Breast epithelium (tissue), 4 donors: ENCODE data around the gene SLC10A2. TPM values are rescaled to one million over a fixed set of nuclear protein-coding genes. Genes with fewer than 3 reads are reported as not detected.
"Not testable (repeated sequence)": the region's sequence is repeated elsewhere in the genome, so short reads cannot be mapped to it uniquely, and the experiment has no call there.

ENCODE experiments used
- DNase-seq, 2 donors: peaks; one replicate each; pipeline ENCODE4 v3.0.0-alpha.2; 2019; ENCODE audit warnings: low spot score in 2 of 2
- H3K27ac ChIP-seq, 2 donors: fragments of 200-600 bp; sonication (generic) in 1 of 2; one replicate each; pipeline ENCODE4 v1.5.1; 2016 to 2019; ENCODE audit warnings: mild to moderate bottlenecking in 1 of 2
- H3K27me3 ChIP-seq, 2 donors: fragments of 200-600 bp; sonication (generic) in 1 of 2; one replicate each; pipeline versions ENCODE4 v1.5.1 to v1.6.0; 2017 to 2019; ENCODE audit warnings: control low read depth in 1 of 2, mild to moderate bottlenecking in 1 of 2
- H3K36me3 ChIP-seq: fragments of 200-600 bp; one replicate; pipeline ENCODE4 v1.5.1; 2019
- H3K4me1 ChIP-seq, 2 donors: fragments of 200-600 bp; sonication (generic); one replicate each; pipeline ENCODE4 v1.5.1; 2016 to 2019; ENCODE audit warnings: control low read depth in 1 of 2
- H3K4me3 ChIP-seq, 3 donors: fragments of 200-600 bp; sonication (generic); 1 replicate in 2 of 3; 2 replicates in 1 of 3; pipeline ENCODE4 v1.5.1; 2016 to 2019; ENCODE audit warnings: mild to moderate bottlenecking in 3 of 3, moderate library complexity in 2 of 3
- H3K9me3 ChIP-seq, 2 donors: fragments of 200-600 bp; sonication (generic) in 1 of 2; one replicate each; pipeline ENCODE4 v1.5.1; 2016 to 2019; ENCODE audit warnings: control low read depth in 1 of 2
- POLR2A ChIP-seq: fragments of 450-650 bp; IDR thresholded peaks from one replicate; pipeline ENCODE4 v1.6.1; 2016; ENCODE audit warnings: antibody characterized with exemption, mild to moderate bottlenecking, moderate library complexity
- POLR2AphosphoS5 ChIP-seq, 3 donors: sonication (generic); formaldehyde crosslinking; IDR thresholded peaks; one replicate each; pipeline ENCODE4 v1.6.1; 2017; ENCODE audit warnings: antibody characterized with exemption in 3 of 3
- intact Hi-C: fragments of 100-400 bp; cut with DNase I; formaldehyde crosslinking; loops from one replicate; pipeline ENCODE4 v1.15.1; 2023; ENCODE audit warnings: low total_unique reads
- total RNA-seq, 3 donors: library from RNA; depleted of rRNA; stranded (reverse); fragments of >200 nt; gene quantifications; one replicate each; pipeline ENCODE4 v1.1.0, GENCODE V29; 2016
- TF ChIP-seq, protein P1 (sequence below), 3 donors: fragments of 450-650 bp; IDR thresholded peaks; one replicate each; pipeline ENCODE4 v1.5.1; 2016 to 2017; ENCODE audit warnings: antibody characterized with exemption in 3 of 3, mild to moderate bottlenecking in 3 of 3, moderate library complexity in 3 of 3

SLC10A2 gene, protein sequence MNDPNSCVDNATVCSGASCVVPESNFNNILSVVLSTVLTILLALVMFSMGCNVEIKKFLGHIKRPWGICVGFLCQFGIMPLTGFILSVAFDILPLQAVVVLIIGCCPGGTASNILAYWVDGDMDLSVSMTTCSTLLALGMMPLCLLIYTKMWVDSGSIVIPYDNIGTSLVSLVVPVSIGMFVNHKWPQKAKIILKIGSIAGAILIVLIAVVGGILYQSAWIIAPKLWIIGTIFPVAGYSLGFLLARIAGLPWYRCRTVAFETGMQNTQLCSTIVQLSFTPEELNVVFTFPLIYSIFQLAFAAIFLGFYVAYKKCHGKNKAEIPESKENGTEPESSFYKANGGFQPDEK
- under 1 TPM in 1 of 3 donors, not detected in 2; 0.33 TPM for total RNA-seq

- TF ChIP-seq POLR2AphosphoS5 (IDR thresholded peaks at IDR 0.05) (no peak), POLR2A (no peak)
- TF ChIP-seq, protein P1, sequence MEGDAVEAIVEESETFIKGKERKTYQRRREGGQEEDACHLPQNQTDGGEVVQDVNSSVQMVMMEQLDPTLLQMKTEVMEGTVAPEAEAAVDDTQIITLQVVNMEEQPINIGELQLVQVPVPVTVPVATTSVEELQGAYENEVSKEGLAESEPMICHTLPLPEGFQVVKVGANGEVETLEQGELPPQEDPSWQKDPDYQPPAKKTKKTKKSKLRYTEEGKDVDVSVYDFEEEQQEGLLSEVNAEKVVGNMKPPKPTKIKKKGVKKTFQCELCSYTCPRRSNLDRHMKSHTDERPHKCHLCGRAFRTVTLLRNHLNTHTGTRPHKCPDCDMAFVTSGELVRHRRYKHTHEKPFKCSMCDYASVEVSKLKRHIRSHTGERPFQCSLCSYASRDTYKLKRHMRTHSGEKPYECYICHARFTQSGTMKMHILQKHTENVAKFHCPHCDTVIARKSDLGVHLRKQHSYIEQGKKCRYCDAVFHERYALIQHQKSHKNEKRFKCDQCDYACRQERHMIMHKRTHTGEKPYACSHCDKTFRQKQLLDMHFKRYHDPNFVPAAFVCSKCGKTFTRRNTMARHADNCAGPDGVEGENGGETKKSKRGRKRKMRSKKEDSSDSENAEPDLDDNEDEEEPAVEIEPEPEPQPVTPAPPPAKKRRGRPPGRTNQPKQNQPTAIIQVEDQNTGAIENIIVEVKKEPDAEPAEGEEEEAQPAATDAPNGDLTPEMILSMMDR (IDR thresholded peaks at IDR 0.05) = no peak
- no peak for DNase-seq
- no peaks in the 10 kb centered on the region for H3K36me3 ChIP-seq
- H3K27me3 ChIP-seq = no peaks in the 10 kb centered on the region
- H3K4me3 ChIP-seq = no peak within 1 kb of the TSS
- H3K27ac ChIP-seq = no peak within 1 kb of the TSS
- H3K9me3 ChIP-seq = no peaks in the 10 kb centered on the region
- intact Hi-C loops = no loop called here
- H3K4me1 ChIP-seq = no peaks in the 10 kb centered on the region
These were observed at the start of gene SLC10A2 for GRCh38 chr13:103066079-103066780. TSS of gene SLC10A2 (minus strand) at chr13:103066417. CDS start at chr13:103066249, 168 bp downstream.

- H3K27ac ChIP-seq = no peak overlapping the region
- DNase-seq = no peak
- no peaks in the 10 kb centered on the region for H3K27me3 ChIP-seq
- intact Hi-C loops = no loop called here
- no peaks in the 10 kb centered on the region for H3K4me1 ChIP-seq
- H3K36me3 ChIP-seq = no peaks in the 10 kb centered on the region
- no peaks in the 10 kb centered on the region for H3K9me3 ChIP-seq
- TF ChIP-seq POLR2A = no peak
- TF ChIP-seq, protein P1 (IDR thresholded peaks at IDR 0.05) = no peak
- no peak for TF ChIP-seq POLR2AphosphoS5 (IDR thresholded peaks at IDR 0.05)
- H3K4me3 ChIP-seq = no peak overlapping the region
These were observed 41.4 kb upstream of the SLC10A2 start for GRCh38 chr13:103107580-103107979.

DNA sequence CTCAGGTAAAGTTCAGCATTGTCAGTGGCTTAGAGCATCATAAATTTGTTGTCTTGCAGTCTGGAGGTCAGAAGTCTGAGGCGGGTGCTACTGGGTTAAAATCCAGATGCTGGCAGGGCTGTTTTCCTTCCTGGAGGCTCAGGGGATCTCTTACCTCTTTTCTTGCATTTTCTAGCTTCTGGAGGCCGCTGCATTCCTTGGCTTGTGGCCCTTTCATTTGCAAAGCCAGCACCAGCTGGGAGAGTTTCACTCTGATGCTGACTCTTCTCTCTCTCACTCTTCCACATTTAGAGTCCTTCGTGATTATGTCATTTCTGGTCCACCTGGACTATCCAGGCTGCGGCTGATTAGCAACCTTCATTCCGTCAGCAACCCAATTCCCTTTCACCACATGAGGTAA is 38.1 kb upstream of the SLC10A2 start:
- Histone ChIP-seq H3K4me3 (no peak overlapping the region), H3K27me3 (no peaks in the 10 kb centered on the region), H3K36me3 (no peaks in the 10 kb centered on the region), H3K9me3 (no peaks in the 10 kb centered on the region), H3K27ac (no peak overlapping the region), H3K4me1 (peaks cover 0 to 5% of the 10 kb centered on the region in 2 donors)
- no peak for DNase-seq
- intact Hi-C loops = no loop called here
- TF ChIP-seq POLR2AphosphoS5 (IDR thresholded peaks at IDR 0.05) (no peak), POLR2A (no peak)
- TF ChIP-seq, protein P1 (IDR thresholded peaks at IDR 0.05) = no peak

DNA sequence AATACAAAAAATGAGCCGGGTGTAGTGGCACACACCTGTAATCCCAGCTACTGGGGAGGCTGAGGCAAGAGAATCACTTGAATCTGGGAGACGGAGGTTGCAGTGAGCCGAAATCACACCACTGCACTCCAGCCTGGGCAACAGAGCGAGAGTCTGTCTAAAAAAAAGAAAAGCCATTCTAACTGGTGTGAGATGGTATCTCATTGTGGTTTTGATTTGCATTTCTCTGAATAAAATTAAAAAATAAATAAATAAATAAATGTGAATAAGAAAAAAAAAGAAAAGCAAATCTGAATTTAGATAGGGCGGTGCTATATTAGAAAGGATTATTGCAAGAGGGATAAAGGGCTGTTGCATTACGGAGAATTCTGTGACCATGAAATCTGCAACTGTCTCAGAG is 37.2 kb upstream of the SLC10A2 start:
- H3K4me1 ChIP-seq, intact Hi-C loops, H3K27me3 ChIP-seq, DNase-seq, H3K4me3 ChIP-seq, H3K36me3 ChIP-seq, H3K9me3 ChIP-seq, H3K27ac ChIP-seq: not testable (repeated sequence)

GRCh38 chr13:103102482-103102881 is 36.3 kb upstream of the SLC10A2 start:
- H3K27ac ChIP-seq = no peak overlapping the region
- no peaks in the 10 kb centered on the region for H3K36me3 ChIP-seq
- TF ChIP-seq POLR2A = no peak
- TF ChIP-seq, protein P1 (IDR thresholded peaks at IDR 0.05) = no peak
- TF ChIP-seq POLR2AphosphoS5 (IDR thresholded peaks at IDR 0.05) = no peak
- no peaks in the 10 kb centered on the region for H3K27me3 ChIP-seq
- H3K9me3 ChIP-seq = no peaks in the 10 kb centered on the region
- intact Hi-C loops = no loop called here
- peaks cover 0 to 5% of the 10 kb centered on the region in 2 donors for H3K4me1 ChIP-seq
- H3K4me3 ChIP-seq = no peak overlapping the region
- DNase-seq = no peak
